Measurements from ENCODE around the gene FAT1. TPM values are rescaled to one million over a fixed set of nuclear protein-coding genes. Genes with fewer than 3 reads are reported as not detected.

Gene FAT1
- total RNA-seq, 1 donor from 2014 or later = 47.1 TPM

DNA sequence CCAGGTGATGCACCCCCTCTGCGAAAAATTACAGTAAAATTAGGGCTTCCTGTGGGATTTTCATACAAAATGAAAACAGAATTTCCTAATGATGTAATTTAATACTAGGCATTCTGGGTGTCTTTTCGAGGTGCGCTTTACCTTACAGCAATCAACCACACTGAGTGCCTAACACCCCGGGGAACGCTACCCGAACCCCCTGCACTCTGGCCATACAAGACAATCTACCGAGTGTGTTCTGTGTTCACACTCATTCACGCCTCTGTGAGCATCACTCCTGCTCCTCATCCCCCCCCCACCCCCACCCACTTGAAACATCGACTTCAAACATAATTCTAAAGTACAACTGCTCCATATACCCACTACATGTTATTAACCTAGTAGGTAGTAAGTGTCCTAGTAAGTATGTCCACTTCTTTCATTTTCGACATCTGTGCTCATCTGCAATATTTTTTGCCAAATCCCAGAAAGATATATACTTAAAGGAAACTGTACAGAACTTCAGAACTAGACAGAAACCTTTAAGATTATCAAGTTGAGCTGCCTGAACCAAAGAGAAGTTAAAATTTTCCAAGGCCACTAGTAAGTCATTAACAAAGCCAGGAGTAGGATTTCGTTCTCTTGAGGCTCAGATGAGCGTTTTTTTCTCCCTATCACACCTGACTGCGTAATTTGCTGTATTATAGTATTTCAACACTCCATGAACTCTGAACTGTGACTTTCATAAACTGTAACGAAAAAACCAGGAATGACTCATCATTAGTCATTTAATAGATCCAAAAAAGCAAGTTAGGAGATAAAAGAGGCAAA, 80.0 kb downstream of the FAT1 start:
- Histone ChIP-seq H3K9me3 (no peaks in the 10 kb centered on the region), H3K27ac (no peak overlapping the region), H3K36me3 (no peaks in the 10 kb centered on the region), H3K4me1 (peaks cover 10% of the 10 kb centered on the region), H3K4me3 (no peak overlapping the region), H3K27me3 (no peaks in the 10 kb centered on the region)
- DNase-seq (ENCODE audit: extremely low spot score in 2 of 2) = no peak
- TF ChIP-seq POLR2AphosphoS5 (IDR thresholded peaks at IDR 0.05; ENCODE audit: insufficient read depth in 1 of 2, low read depth in 1 of 2) (no peak), POLR2A (IDR thresholded peaks at IDR 0.05) (no peak)
- TF ChIP-seq, protein P1, sequence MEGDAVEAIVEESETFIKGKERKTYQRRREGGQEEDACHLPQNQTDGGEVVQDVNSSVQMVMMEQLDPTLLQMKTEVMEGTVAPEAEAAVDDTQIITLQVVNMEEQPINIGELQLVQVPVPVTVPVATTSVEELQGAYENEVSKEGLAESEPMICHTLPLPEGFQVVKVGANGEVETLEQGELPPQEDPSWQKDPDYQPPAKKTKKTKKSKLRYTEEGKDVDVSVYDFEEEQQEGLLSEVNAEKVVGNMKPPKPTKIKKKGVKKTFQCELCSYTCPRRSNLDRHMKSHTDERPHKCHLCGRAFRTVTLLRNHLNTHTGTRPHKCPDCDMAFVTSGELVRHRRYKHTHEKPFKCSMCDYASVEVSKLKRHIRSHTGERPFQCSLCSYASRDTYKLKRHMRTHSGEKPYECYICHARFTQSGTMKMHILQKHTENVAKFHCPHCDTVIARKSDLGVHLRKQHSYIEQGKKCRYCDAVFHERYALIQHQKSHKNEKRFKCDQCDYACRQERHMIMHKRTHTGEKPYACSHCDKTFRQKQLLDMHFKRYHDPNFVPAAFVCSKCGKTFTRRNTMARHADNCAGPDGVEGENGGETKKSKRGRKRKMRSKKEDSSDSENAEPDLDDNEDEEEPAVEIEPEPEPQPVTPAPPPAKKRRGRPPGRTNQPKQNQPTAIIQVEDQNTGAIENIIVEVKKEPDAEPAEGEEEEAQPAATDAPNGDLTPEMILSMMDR (IDR thresholded peaks at IDR 0.05) = no peak
- intact Hi-C loops (cut with DNase I) = no loop called here

DNA sequence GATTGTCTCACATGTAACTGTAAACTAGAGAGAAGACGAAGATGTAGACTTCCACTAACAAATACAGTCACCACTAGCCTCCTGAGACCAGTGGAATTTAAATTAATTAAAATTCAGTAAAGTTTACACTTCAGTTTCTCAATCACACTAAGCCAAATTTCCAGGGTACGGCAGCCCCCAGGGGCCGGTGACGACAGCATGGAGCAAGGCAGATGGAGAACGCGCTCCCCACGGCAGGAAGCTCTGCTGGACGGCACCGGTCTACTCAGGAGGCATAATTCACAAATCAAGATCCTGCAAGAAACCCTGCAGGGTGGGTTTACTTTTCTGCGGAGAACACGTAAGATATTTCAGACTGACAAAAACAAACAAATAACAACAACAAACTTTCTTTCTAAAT, 80.7 kb downstream of the FAT1 start:
- no peak for DNase-seq (ENCODE audit: extremely low spot score in 2 of 2)
- TF ChIP-seq, protein P1 (IDR thresholded peaks at IDR 0.05) = no peak
- TF ChIP-seq POLR2A (IDR thresholded peaks at IDR 0.05) (no peak), POLR2AphosphoS5 (IDR thresholded peaks at IDR 0.05; ENCODE audit: insufficient read depth in 1 of 2, low read depth in 1 of 2) (no peak)
- H3K4me3 ChIP-seq = no peak overlapping the region
- H3K27ac ChIP-seq = no peak overlapping the region
- no peaks in the 10 kb centered on the region for H3K9me3 ChIP-seq
- no peaks in the 10 kb centered on the region for H3K27me3 ChIP-seq
- H3K4me1 ChIP-seq = peaks cover 10% of the 10 kb centered on the region
- no peaks in the 10 kb centered on the region for H3K36me3 ChIP-seq
- intact Hi-C loops (cut with DNase I) = no loop called here

DNA sequence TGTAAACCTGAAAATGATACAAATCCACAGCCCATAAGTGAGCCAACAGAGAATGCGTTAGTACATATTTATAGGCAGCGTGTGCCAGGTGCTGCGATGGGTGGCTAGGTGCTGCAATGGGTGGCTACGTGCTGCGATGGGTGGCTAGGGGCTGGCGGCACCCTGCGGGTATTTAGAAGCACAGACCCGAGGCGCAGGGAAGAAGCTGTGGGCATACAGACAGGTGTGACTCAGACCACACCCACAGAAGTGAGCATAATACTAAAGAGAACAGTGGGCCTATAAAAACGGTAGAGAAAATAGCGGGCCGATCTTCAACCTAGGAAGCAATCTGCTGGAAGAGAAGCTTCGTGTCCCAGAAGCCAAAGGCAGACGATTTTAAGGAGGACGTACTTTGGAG, 81.1 kb downstream of the FAT1 start:
- Histone ChIP-seq H3K27me3 (no peaks in the 10 kb centered on the region), H3K9me3 (no peaks in the 10 kb centered on the region), H3K4me1 (peaks cover 10% of the 10 kb centered on the region), H3K4me3 (no peak overlapping the region), H3K36me3 (no peaks in the 10 kb centered on the region), H3K27ac (no peak overlapping the region)
- DNase-seq (ENCODE audit: extremely low spot score in 2 of 2) = no peak
- TF ChIP-seq, protein P1 (IDR thresholded peaks at IDR 0.05) = no peak
- TF ChIP-seq POLR2A (IDR thresholded peaks at IDR 0.05) (no peak), POLR2AphosphoS5 (IDR thresholded peaks at IDR 0.05; ENCODE audit: insufficient read depth in 1 of 2, low read depth in 1 of 2) (no peak)
- intact Hi-C loops (cut with DNase I) = no loop called here

DNA sequence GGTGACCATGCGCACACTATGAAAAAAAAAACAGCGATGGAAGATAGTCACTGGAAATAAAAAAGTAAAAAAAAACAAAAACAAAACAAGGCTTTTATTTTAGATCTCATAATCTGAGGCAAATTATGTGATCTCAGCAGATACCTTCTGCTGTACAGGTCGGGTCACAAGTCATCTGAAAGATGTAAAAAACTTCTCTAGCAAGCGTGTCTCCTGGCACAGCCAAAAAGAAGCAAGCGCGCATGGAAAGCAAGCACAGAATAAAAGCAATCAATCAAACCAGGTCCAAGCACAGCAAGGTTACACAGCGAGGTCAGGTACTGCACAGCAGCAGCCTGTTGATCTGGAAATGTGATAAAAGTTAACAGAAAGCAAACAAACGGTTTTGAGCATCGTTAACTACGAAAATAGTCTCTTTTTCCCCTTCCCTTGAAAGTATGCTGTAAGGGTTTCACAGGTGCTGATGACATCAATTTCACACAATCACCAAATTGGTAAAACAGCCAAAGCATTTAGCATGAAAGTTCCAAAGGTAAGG, 89.0 kb downstream of the FAT1 start:
- TF ChIP-seq, protein P1 (IDR thresholded peaks at IDR 0.05) = no peak
- no peak for TF ChIP-seq POLR2A (IDR thresholded peaks at IDR 0.05)
- TF ChIP-seq POLR2AphosphoS5 (IDR thresholded peaks at IDR 0.05; ENCODE audit: insufficient read depth in 1 of 2, low read depth in 1 of 2) = no peak
- intact Hi-C loops (cut with DNase I) = loop anchor here (10.0 kb wide), 1 partner anchor 1940 kb away; no protein-coding TSS in a partner anchor
- Histone ChIP-seq H3K36me3 (peaks cover 0 to 18% of the 10 kb centered on the region in 2 donors), H3K4me3 (no peak overlapping the region), H3K27me3 (no peaks in the 10 kb centered on the region), H3K4me1 (no peaks in the 10 kb centered on the region), H3K9me3 (no peaks in the 10 kb centered on the region), H3K27ac (no peak overlapping the region)
- DNase-seq (ENCODE audit: extremely low spot score in 2 of 2) = no peak

DNA sequence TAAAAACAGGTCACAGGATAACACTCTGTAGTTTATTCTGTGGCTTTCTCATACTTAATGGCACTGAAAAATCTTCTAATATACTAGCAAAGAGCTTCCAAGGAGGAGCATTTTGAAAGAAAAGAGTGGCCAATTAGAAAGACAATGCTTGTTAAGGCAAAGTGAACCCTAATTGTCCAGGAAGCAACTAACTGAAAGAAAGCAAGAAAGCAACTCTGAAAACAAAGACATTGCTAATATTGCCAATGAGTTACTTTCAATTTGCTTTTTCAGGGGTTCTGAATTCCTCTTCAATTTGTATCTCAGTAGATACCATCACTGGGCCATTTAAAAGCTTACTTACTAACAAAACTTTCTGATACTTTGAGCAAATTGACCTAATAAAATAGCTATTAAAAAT, 89.8 kb downstream of the FAT1 start:
- Histone ChIP-seq H3K27ac (no peak overlapping the region), H3K9me3 (no peaks in the 10 kb centered on the region), H3K4me1 (no peaks in the 10 kb centered on the region), H3K27me3 (no peaks in the 10 kb centered on the region), H3K36me3 (peaks cover 0 to 22% of the 10 kb centered on the region in 2 donors), H3K4me3 (no peak overlapping the region)
- no peak for DNase-seq (ENCODE audit: extremely low spot score in 2 of 2)
- TF ChIP-seq, protein P1 (IDR thresholded peaks at IDR 0.05) = no peak
- no peak for TF ChIP-seq POLR2A (IDR thresholded peaks at IDR 0.05)
- intact Hi-C loops (cut with DNase I) = loop anchor here (10.0 kb wide), 1 partner anchor 1941 kb away; no protein-coding TSS in a partner anchor
